Jurkat, Clone E6-1 (cell line): ENCODE results near the gene ZFYVE28.
A peak's percentile ranks its signal among the peaks of the same experiment; 100 is the strongest.

Experiments
- DNase-seq: peaks from one replicate; pipeline ENCODE4 v3.0.0-alpha.2; 2011; ENCODE audit warnings: low read depth, low spot score
- H3K4me3 ChIP-seq: 2 replicates; pipeline ENCODE4 v1.5.1; 2011; ENCODE audit warnings: mild to moderate bottlenecking, low read length, control low read depth, moderate library complexity

ZFYVE28 gene

DNA sequence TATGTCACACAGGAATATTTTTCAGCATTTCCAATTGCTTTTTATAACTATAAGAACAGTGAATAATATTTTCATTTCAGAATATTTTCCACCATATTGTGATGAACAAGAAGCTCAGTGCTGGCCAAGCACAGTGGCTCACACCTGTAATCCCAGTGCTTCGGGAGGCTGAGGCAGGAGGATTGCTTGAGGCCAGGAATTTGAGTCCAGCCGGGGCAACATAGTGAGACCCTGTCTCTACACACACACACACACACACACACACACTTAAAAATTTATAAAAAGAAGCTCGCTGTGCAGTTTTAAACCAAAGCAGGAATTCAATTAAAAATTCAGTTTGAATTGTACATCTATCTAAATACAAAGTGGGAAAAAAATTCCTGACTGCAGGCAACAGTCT lies 3.2 kb downstream of the ZFYVE28 start:
- no peak for DNase-seq
- H3K4me3 ChIP-seq: no peak overlapping the region

DNA sequence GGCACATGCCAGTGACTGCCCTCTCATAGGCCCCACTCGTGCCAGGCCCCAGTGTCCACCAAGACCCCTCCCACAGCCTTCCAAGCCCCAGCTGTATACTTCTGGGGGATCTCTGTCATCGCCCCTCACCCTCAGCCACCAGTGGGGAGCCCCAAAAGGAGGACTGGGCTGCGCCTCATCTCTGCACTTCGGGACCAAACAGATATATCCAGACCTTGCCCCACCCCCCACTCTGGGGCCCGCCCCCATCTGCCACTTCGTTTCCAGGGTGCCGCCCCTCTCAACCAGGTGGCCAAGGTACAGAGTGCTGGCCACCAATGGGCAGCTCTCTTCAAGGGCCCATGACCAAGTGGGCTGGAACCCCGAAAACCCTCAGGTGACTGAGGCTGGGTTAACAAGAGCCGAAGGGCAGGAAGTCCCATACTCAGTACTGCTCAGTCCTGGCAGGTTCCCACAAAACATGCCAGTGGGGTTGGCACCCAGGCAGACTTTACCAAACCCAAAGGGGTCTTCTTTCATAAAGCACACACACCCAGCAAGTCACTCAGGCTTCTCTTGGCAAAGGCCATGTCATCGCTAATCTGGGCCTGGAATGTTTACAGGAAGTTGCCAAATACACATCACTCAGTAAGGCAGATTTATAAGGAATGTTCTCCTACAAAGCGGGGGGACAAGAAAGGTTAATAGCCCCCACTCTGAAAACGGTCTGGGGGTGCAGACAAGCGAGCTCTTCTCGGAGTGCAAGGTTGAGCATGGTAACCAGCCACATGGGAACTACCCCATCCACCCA lies 4.4 kb downstream of the ZFYVE28 start:
- DNase-seq: no peak
- peak overlapping the region; percentile 43 for H3K4me3 ChIP-seq

- peak overlapping the region; percentile 43 for H3K4me3 ChIP-seq
- peak; percentile 88 for DNase-seq
Measured at GRCh38 chr4:2412885-2413716, 5.3 kb downstream of the ZFYVE28 start.

DNA sequence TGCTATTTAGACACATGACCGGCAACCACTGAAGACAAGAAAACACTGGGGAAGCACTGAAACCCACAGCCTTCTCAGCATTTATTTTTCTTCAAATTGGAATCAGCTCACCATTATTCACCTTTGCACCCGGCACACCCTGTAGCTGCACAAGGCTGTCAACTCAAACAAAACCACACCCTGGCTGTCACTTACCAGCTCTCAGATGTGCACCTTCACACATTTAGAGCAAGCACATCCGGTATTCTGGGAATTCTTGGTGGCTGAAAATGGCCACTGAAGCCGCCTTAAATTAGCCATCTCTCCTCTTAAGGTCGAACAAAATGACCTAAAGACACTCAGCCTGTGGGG lies 5.9 kb downstream of the ZFYVE28 start:
- peak; percentile 56 for DNase-seq
- peak overlapping the region; percentile 43 for H3K4me3 ChIP-seq

DNA sequence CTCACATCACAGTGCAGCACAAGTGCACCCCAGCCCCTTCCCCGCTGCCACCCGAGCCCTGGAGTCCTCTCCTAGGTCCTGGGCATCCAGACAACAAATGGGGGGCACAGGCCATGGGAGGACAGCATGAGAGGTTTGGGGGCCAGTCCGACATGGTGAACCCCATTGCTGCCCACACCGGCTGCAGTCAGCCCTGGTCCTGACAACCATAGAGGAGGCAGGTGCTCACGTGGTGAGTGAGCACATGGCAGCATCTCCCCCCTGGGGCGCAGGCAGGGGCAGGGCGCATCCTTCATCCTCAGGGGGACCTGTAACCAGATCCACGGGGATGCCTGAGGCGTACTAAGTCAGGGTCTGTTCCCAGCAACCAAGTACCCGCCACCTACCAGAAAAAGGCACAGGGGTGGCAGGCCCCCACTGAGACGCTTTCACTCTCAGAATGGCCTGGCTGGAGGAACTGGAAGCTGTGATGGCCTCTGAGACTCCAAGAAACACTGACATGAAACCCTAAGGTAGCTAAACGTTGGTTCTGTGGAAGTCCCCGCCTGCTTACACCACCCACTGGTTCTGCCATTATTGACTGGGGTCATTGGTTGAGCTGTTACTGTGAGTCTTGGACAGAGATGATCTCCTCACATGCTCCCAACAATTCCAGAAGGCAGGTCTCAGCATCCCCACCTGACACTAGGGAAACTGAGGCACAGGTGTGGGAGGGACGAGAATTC lies 6.5 kb downstream of the ZFYVE28 start:
- no peak overlapping the region for H3K4me3 ChIP-seq

DNA sequence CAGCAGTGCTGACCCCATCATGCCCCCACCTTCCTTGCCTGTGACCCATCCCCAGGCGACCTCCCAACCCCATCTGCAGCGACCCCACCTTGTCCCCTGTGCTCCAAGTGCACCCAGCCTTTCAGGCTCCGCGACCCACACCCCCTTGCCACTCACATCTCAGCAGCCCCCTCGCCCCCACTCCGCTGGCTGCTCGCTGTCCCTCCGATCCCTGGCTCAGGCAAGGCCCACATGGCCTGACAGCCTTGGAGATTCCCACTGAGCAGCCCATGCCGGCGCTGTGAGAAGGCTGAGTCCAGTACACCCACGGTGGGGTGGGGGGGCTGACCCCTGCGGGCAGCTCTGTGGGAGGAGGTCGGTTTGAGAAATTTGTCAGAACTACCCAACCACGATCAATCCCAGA lies 9.1 kb downstream of the ZFYVE28 start:
- no peak for DNase-seq
- H3K4me3 ChIP-seq: no peak overlapping the region

More for the DNA sequence above, 6.5 kb downstream of the ZFYVE28 start:
- DNase-seq: no peak

GRCh38 chr4:2408976-2409375 lies 9.5 kb downstream of the ZFYVE28 start:
- DNase-seq: no peak
- H3K4me3 ChIP-seq: no peak overlapping the region

- no peak for DNase-seq
- H3K4me3 ChIP-seq: no peak overlapping the region
Measured at GRCh38 chr4:2408401-2408958, 10.0 kb downstream of the ZFYVE28 start.

DNA sequence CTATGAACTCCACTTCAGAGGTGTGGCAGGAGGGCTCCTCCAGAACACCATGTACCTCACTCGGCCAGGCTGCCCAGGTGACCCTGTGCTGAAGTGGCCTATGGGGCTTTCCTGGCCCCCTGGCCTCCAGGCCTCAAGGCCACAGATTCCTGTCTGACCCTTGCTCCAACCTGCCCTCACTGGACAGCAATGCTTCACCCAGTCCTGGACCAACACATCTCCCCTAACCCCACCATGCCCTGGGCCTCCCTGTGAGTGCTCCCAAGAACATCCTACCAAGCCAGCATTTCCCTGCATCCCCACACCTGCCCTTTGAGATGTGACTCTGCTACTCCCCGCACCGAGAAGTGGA lies 10.5 kb downstream of the ZFYVE28 start:
- DNase-seq: no peak
- no peak overlapping the region for H3K4me3 ChIP-seq

- no peak overlapping the region for H3K4me3 ChIP-seq
- DNase-seq: no peak
Measured at GRCh38 chr4:2406920-2407319, 11.5 kb downstream of the ZFYVE28 start.

GRCh38 chr4:2406406-2406805 lies 12.0 kb downstream of the ZFYVE28 start:
- DNase-seq: no peak
- H3K4me3 ChIP-seq: no peak overlapping the region

- no peak overlapping the region for H3K4me3 ChIP-seq
- no peak for DNase-seq
Measured at GRCh38 chr4:2402941-2403340, 15.5 kb downstream of the ZFYVE28 start.

DNA sequence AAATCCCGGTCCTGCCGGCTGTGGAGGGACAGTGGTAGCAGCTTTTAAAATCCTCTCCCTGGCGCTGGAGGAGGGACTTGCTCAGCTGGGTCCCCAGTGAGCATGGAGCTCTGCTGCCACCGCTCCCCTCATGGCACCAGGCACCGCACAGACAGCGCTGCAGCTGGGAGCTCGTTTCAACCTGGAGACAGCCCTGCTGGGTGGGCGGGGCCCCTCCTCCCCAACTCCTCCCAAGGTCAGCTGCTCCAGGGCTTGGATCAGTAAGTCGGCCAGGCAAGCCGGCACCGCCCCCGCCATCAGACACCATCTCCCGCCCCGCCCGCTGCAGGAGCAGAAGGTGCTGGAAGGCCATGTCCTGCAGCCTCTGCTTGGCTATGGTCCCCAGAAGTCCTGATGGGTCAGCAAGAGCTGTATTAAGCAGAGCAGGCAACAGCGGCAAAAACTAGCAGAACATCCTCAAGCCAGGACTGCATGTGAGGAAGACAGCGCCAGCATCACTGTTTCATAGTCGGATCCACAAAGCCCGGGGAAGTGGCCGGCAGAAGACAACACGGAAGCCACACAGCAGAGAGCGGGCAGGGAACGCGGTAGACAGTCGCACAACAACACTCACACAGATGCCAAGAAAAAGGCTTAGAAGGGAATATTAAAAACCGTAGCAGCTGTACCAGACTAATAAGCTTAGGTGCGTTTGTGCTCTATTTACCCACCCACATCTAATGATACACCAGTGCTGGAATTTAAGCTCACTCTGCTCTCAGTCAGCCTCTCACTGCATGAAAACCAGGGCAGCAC lies 16.2 kb downstream of the ZFYVE28 start:
- no peak overlapping the region for H3K4me3 ChIP-seq
- no peak for DNase-seq

DNA sequence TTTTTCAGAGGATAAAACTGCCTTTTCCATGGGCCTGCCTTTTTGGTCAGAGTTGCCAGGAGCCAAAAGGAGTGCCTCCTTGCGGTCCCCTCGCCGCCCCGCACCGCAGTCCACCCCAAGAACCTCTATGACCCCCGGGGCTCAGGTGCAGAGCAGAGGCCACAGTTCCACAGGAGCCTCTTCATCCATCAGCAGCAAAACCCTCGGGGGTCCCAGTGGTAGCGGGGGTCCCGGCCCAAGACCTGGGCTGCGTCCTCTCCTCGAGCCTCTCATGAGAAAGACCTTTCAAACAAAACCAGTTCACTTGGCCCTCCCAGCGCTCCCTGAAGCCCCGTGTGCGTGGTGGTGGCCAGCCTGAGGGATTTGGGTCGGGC lies 16.8 kb downstream of the ZFYVE28 start:
- no peak for DNase-seq
- no peak overlapping the region for H3K4me3 ChIP-seq

GRCh38 chr4:2400841-2401609 lies 17.4 kb downstream of the ZFYVE28 start:
- H3K4me3 ChIP-seq: no peak overlapping the region
- DNase-seq: no peak

- H3K4me3 ChIP-seq: no peak overlapping the region
- no peak for DNase-seq
Measured at GRCh38 chr4:2399631-2400190, 18.7 kb downstream of the ZFYVE28 start.

DNA sequence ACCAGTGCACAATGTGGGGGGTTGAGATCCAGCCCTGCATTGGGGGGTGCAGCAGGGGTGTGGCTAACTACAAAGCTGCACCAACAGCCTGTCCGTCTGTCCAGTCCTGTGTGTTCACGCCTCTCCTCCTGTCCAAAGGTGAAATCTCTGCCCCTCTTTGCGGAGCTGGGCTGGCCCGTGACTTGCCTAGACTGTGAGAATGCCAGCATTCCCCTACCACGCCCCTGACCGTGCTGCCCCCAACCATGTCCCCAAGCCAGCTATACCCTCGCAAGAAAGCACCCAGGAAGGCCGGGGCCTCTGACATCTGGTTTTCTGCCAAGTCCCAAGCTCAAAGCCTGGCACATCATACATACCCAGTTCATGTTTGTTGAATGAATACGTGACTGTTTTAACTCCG lies 19.2 kb downstream of the ZFYVE28 start:
- H3K4me3 ChIP-seq: no peak overlapping the region
- no peak for DNase-seq
